ENCODE measurements around the gene TNS3. TPM values are rescaled to one million over a fixed set of nuclear protein-coding genes. Genes with fewer than 3 reads are reported as not detected.

TNS3 gene
- total and polyA plus RNA-seq, 2 donors (not counting 3 experiments of a cell fraction or from before 2014, with no cell fraction given) = 10.4 to 45.1 TPM

GRCh38 chr7:47627580-47628283 is 45.8 kb upstream of the TNS3 start:
- FAIRE-seq (no peak), DNase-seq (ENCODE audit: low read depth, low spot score) (no peak)
- H2AFZ ChIP-seq (ENCODE audit: low read depth, low read length) = no peak overlapping the region
- H3K9me1 ChIP-seq (replicated peaks; ENCODE audit: control insufficient read depth, extremely low read depth, insufficient read depth, low read length) = no peaks in the 10 kb centered on the region
- ChIA-PET CTCF (interaction anchor here (0.9 to 1.6 kb wide), 3 partner anchors 15 to 96 kb away, joined by 3 read pairs; no protein-coding TSS in a partner anchor), POLR2A (no interaction called here)
- no peak overlapping the region for H3K4me2 ChIP-seq (ENCODE audit: insufficient read depth, low read length)
- H3K27me3 ChIP-seq (ENCODE audit: control insufficient read depth in 2 of 2, insufficient read depth in 2 of 2, low read length in 2 of 2) = no peaks in the 10 kb centered on the region
- H4K20me1 ChIP-seq (replicated peaks; ENCODE audit: control insufficient read depth, extremely low read depth, insufficient read depth, low read length) = no peaks in the 10 kb centered on the region
- dilution Hi-C loops (cut with MboI; ENCODE audit: extremely low pct_ligation_motif_present, low sequenced_read_pairs) = no loop called here
- no peaks in the 10 kb centered on the region for H3K79me2 ChIP-seq (ENCODE audit: control insufficient read depth, insufficient read depth, low read length)
- intact Hi-C loops (cut with micrococcal nuclease) = no loop called here
- H3K4me3 ChIP-seq (replicated peaks in 1 of 3; ENCODE audit: insufficient read depth in 1 of 3, low read depth in 1 of 3, low read length in 3 of 3) = no peak overlapping the region
- TF ChIP-seq POLR2AphosphoS5 (IDR thresholded peaks at IDR 0.05; ENCODE audit: insufficient read depth, low read depth, low read length) (no peak), GATA2 (IDR thresholded peaks at IDR 0.05; ENCODE audit: insufficient read depth, insufficient read length, low read depth, low read length) (no peak), EZH2 (IDR thresholded peaks at IDR 0.05; ENCODE audit: borderline replicate concordance, low read depth, low read length, severe bottlenecking) (no peak), MAX (IDR thresholded peaks at IDR 0.05; ENCODE audit: insufficient read depth, insufficient read length) (no peak), MYC (IDR thresholded peaks at IDR 0.05; ENCODE audit: low read depth, low read length) (no peak), JUN (IDR thresholded peaks at IDR 0.05; ENCODE audit: borderline replicate concordance, insufficient read depth, insufficient read length, low read depth) (no peak), POLR2A (IDR thresholded peaks at IDR 0.05; ENCODE audit: low read depth, low read length) (no peak), FOS (IDR thresholded peaks at IDR 0.05; ENCODE audit: borderline replicate concordance, insufficient read depth, low read length) (no peak)
- TF ChIP-seq, protein P1, sequence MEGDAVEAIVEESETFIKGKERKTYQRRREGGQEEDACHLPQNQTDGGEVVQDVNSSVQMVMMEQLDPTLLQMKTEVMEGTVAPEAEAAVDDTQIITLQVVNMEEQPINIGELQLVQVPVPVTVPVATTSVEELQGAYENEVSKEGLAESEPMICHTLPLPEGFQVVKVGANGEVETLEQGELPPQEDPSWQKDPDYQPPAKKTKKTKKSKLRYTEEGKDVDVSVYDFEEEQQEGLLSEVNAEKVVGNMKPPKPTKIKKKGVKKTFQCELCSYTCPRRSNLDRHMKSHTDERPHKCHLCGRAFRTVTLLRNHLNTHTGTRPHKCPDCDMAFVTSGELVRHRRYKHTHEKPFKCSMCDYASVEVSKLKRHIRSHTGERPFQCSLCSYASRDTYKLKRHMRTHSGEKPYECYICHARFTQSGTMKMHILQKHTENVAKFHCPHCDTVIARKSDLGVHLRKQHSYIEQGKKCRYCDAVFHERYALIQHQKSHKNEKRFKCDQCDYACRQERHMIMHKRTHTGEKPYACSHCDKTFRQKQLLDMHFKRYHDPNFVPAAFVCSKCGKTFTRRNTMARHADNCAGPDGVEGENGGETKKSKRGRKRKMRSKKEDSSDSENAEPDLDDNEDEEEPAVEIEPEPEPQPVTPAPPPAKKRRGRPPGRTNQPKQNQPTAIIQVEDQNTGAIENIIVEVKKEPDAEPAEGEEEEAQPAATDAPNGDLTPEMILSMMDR (IDR thresholded peaks at IDR 0.05; ENCODE audit: extremely low read depth in 1 of 2, insufficient read depth in 1 of 2, low read depth in 1 of 2, low read length in 2 of 2) = no peak
- H3K4me1 ChIP-seq (ENCODE audit: control insufficient read depth, extremely low read depth, insufficient read depth, low read length) = no peaks in the 10 kb centered on the region
- no peak overlapping the region for H3K27ac ChIP-seq (ENCODE audit: insufficient read depth, low read depth, low read length)
- H3K9me3 ChIP-seq (replicated peaks; ENCODE audit: control insufficient read depth, insufficient read depth, low read length) = no peaks in the 10 kb centered on the region
- no peaks in the 10 kb centered on the region for H3K36me3 ChIP-seq (ENCODE audit: control insufficient read depth in 2 of 2, extremely low read depth in 1 of 2, insufficient read depth in 2 of 2, low read length in 2 of 2)
- H3K9ac ChIP-seq (replicated peaks; ENCODE audit: extremely low read depth, insufficient read depth, low read length) = no peak overlapping the region
- BruUV-seq (replicated peaks) = no TSS peak

All from endothelial cell of umbilical vein (primary cell).